Activated CD8-positive, alpha-beta memory T cell treated with anti-CD3 and anti-CD28 coated beads, Interleukin-2, amount 50 U/mL, for 4 hours (primary cell): Measurements from ENCODE around the gene OR5K2.

Experiments
- DNase-seq: peaks from one replicate; pipeline ENCODE4 v3.0.0-alpha.2; 2020

OR5K2 gene

DNA sequence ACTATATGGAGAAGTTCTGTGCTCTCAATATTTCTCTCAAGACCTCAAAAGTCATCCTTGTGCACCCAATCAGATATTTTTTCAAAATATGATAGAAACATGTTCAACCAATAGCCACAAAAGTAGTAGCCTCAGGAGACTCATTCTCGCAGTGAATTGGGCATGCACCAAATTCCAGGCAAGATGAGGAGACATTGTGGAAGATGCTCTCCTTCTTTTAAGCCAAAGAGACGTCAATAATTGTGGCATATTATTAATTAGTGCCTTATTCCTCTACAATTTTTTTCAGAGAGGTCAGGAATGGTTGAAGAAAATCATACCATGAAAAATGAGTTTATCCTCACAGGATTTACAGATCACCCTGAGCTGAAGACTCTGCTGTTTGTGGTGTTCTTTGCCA, at the start of gene OR5K2:
Gene OR5K2 (plus strand): TSS at position 301 of the 400 bp plus-strand sequence. CDS start 0 bp downstream, at position 301.
- no peak for DNase-seq

DNA sequence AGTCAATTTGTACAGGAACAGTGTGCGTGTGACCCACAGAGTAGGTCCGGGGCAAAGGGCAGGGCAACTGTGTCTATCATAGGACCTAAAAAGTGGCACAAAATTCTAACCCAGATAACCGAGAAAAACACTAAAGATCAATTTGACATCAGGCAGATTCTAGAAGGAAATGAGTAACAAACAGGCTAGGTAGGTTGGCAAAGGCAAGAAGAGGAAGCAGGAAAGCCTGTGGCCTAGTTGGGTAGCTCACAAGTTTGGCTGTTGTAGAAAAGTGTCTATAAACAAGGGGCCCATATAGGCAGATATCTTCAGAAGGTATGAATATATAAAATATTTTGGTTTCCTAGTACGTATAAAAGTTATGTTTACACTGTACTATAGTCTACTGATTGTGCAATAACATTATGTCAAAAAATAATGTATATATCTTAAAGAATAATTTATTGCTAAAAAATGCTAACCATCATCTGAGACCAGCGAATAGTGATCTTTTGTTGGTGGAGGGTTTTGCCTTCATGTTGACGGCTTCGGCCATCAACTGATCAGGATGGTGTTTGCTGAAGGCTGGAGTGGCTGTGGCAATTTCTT, 47.8 kb upstream of the OR5K2 start:
- DNase-seq = no peak

DNA sequence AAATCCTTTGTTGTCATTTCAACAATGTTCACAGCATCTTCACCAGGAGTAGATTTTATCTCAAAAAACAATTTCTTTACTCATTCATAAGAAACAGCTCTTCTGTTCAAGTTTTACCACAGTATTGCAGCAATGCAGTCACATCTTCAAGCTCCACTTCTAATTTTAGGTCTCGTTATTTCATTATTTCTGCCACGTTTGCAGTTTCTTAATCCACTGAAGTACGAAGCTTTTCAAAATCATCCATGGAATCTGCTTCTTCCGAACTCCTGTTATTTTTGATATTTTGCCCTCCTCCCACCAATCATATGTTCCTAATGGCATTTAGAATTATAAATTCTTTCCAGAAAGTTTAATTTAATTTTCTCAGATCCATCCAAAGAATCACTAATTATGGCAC, 47.1 kb upstream of the OR5K2 start:
- no peak for DNase-seq

DNA sequence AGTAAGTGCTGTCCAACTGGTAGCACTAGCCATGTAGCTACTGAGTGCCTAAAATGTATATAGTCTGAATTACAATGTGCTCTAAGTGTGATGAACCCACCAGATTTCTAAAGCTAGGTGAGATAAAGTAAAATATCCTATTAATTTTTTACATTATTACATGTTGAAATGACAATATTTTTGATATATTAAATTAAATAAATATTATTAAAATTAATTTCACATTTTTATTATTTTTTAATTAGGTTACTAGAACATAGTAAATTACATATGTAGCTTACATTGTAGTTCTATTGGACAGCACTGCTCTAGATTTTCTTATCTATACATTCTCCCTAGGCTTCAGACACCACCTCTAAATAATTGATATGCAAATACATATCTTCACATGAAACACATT, 43.7 kb upstream of the OR5K2 start:
- DNase-seq = no peak

DNA sequence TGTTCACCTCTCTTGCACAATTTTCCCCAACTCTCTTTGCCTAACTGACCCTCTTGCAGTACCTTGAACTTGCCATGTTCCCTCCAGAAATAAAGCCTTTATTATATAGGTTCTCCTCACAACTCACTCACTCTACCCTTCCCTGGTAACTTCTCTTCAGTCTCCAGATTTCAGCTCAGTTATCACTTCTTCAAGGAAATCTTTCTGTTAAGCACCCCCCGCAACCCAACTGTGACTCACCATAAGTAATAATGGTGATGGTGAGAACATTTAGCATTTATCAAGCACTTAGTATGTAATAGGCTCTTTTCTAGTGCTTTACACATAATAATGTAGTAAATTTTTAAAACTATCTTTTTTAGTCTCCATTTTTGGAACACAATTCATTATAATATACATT, 42.6 kb upstream of the OR5K2 start:
- DNase-seq = no peak

DNA sequence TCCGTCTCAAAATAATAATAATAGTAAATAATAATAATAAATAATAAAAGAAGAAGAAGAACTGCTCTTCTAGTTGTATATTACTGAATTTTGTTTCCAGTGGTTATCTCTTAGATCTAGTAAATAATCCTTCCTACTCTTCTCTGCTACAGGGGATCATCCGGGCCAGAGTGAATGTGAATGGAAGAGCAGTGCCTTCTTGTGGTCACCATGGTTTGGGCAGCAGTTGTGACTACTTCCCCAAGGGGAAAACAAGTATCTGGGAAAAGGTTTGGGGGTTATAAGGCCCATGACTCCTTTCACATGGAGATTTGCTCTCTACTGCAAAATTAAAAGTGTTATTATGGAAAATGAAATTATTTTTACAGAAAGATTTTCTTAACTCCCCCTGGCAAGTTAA, 39.9 kb upstream of the OR5K2 start:
- no peak for DNase-seq

DNA sequence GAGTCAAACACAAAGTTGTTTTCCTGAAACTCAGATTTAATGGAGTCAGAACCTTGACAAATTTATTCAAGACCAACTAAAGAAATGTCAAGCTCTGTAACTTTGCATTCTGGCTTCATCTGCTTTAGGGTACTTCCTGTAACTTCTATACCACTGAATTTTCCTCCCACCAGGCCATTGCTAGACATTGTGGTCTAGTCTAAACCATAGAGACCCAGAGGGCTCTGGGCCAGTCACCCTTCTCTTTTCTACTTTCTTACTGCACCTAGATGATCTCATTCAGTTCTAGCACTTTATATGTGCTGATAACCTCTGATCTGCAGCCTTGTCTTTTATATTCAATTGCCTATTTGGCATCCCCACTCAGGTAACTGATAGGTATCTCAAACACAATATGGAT, 37.3 kb upstream of the OR5K2 start:
- DNase-seq = no peak

DNA sequence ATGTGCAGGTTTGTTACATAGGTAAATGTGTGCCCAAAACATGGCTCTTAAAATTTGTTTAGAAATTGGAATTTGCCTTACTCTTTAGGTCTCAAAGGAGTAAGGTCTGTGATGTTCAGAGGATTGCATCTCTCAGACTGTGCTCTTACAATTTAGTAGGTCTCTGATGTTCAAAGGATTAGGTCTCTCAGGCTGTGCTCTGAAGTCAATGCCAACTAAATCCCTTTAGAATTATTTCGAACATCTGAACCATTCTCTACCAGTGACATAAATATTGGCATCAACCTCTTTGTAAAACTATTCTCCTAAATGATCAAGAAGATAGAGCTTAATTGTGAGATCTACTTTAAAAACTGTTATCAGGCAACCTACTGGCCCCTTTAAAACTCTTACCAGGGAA, 34.6 kb upstream of the OR5K2 start, which contains the start of gene OR5K1:
Gene OR5K1 (plus strand): TSS at position 301 of the 400 bp plus-strand sequence. CDS start 6,376 bp downstream, outside the sequence.
- no peak for DNase-seq

DNA sequence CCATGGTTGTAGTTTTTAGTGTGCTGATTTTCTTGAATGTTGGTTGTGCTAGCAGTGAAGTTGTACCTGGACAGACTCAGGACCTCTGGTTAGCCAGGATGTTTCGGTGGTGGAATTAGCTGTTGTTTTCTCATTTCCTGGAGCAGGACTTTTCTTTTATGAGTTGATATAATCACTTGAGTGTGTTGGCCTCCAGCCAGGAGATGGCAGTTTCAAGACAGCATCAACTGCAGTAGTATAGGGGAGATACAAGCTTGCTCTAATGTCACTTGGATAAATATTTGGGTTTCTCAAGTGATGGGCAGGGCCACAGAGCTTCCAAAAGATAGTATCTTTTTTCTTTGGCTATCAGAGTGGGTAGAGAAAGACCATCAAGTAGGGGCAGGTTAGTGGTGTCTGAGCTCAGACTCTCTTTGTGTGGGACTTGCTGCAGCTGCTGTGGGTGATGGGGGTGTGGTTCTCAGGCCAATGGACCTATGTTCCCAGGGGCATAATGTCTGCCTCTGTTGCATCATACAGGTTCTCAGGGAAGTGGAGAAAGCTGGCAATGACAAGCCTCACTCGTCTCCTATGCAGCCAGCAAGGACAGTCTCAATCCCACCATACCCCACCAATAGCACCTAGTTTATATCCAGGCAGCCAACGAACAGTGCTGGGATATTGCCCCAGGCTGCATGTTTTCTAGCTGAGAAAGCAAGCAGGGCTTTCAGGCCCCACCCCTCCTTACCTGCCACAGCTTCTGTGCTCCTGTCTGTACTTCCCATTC, 14.6 kb upstream of the OR5K2 start:
- DNase-seq = no peak

DNA sequence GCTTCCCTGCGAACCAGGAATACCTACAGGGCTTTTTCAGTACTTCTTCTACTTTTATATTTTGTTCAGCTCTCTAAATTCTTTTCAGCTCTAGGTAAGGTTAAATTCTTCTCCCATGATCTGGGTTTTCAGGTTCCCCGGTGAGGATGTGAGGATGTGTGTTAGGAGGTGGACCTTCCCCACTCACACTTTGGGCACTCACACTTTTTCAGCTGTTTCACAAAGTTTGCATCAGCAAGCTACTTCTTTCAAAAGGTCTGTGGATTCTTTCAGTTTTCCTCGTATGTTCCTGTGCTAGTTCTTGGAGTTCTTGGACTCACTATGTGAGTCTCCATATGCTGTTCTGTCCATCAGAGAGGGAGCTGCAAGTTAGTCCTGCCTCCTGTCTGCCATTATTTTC, 13.9 kb upstream of the OR5K2 start:
- no peak for DNase-seq

DNA sequence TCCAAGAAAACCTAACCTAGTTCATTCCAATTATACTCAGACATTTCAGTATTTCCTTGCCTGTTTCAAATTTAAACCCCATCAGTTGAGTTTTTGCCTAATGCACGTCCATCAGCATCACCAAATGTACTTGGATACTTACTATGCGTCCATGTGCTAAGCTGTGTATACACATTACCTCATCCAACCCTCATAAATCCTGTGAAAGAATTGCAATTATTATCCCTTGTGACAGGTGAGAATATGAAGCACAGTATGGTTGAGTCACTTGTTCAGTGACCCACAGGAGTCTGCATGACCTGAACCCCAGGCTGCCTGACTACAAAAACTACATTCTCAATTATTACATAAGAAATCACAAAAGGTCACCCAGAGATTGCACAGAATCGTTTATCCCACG, 2.5 kb downstream of the OR5K2 start:
- DNase-seq = no peak

DNA sequence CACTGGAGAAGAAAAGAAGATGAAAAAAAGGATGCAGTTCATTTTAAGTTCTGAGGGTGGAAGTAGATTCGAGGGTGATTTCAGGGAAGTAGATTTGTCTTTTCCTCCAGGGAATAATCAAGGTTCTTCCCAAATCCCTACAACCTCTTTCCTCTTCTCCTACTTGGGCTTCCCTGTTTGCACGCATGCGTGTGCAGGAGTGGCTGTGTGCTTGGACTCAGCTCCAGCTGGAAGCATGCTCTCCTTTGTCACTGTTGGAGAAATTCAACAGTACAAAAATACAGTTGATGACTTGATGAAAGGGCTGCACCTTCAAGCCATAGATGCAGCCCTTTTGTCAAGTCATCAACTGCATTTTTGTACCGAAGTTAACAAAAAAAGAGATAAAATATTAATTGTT, 3.8 kb downstream of the OR5K2 start:
- no peak for DNase-seq

DNA sequence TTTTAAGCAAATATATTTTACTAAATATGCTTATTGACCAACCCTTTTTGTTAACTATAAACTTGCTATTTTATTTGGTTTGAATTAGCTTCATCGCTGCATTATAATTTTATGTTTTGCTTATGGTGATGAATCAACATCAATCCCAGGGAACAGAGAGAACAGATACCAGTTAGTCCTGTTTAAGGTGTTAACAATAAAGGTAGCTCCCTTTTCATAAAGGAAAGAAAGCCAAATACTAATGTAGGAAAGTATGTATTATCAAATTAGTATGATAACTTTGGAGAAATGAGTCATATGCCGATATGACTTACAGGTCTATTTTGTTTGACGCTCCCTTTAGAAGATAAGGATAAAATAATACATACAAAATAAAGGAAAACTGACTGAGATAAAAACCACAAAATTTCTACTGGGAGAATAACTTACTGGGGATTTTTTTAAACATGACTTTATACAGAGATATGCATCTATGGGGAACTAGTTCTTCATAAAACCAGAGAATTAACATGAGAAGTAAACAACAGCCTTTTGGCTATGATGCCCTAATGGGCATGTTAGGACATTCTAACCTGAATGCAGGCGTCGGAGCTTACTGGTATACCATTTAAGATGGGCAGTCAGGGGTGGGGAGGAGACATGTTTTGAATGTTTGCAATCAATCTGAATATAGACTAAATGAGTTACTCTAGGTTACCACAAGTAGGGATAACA, 4.5 kb downstream of the OR5K2 start:
- DNase-seq = no peak

DNA sequence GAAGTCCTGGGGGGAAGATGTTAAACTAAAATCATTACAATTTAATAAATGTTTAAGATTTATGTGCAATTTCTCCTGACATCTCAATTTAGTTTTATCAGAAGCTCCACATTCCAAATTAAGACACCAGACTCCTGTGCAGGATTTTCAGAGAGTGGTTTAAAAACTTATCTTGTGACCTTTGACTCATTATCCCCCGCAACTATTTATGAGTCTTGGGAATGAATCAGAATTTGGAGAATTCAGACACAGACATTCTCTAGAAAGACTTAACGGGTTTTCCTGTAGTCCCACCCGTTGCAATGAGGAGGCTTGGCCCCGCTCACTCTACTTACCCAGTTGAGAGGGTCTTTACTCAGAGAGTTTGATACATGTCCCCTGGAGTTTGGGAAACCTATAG, 7.1 kb downstream of the OR5K2 start:
- DNase-seq = no peak

DNA sequence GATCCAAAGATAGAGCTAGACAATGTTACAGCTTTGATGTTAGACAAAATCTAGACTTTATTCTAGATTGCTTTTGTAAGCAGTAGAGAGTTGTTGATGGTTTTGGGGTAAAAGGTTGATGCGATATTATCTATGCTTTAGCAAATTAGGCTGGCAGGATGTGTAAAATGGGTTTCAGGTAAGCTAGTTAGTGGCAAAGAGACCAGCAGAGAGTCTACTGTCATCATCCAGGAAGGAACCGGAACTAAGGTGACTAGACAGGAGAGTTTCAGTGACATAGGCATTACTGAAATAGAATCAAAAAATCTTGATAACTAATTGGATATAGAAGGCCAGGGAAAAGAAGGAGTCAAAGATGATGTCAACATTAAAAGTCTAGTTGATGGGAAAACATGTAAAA, 11.1 kb downstream of the OR5K2 start:
- no peak for DNase-seq

DNA sequence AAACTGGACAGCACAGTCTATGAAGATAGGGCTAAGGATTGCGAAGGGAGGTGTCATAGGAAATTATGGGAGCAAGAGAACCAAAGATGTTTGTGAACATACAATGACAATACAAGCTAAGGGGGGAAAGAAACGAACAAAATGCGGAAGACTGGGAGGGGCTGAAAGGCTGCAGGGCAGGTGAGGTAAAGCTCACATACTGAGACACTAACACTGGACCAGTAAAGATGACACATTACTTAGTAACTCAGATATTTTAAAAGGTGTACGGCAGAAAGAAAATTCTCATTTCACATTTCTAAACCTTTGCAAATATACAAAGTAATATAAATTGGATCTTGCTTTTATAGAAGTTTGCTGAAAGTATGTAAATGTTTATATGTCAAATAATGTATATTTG, 15.1 kb downstream of the OR5K2 start:
- no peak for DNase-seq

DNA sequence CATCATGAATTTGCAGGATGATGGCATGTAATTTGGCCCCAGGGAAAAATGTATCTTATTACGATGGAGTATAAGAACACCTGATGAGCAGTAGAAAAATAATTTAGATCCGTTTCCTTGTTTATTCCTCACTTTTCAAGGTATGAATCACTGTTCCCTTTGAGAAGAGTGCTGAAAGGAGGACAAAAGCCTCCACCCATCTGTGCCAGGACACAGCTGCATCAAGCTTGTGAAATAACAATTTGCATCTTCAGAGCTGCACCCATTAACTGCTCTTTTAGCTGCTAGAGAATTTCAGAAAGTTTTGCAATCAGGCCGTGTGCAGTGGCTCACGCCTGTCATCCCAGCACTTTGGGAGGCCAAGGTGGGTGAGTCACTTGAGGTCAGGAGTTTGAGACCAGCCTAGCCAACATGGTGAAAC, 15.6 kb downstream of the OR5K2 start:
- DNase-seq = no peak

DNA sequence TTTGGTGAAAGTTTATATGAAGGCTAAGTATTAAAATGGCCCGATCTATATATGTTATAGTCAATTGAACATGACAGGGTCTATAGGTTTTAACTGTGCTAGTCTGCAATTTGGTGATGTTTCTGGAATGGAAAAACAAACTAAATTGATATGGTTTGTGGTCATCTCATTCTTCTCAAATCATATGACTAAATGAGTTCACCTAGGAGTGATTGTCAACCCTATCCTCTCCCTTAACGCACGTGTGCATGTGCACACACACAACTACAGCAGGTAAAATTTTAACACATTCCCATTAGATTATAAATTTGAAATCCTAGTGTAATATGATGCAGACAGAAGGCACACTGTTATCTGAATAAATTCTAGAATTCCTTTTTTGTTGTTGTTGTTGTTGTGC, 16.3 kb downstream of the OR5K2 start:
- DNase-seq = no peak

DNA sequence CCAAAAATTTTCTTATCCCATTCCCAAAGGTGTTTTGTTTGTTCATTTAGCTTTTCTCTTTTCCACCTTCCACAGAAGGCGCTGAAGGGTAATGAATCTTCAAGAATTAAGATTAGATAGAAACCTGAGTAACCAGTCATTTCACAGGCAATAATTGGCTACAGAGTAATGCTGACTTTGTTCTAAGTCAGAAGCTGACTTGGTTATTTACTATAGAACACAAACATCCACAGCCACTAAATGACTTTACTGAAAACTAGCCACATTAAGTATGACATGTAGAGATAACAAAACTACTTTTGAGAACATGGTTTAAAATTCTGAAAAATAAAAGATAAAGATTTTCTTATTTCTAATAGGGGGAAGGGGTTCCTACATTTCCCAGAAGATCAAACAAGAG, 17.5 kb downstream of the OR5K2 start:
- DNase-seq = no peak

DNA sequence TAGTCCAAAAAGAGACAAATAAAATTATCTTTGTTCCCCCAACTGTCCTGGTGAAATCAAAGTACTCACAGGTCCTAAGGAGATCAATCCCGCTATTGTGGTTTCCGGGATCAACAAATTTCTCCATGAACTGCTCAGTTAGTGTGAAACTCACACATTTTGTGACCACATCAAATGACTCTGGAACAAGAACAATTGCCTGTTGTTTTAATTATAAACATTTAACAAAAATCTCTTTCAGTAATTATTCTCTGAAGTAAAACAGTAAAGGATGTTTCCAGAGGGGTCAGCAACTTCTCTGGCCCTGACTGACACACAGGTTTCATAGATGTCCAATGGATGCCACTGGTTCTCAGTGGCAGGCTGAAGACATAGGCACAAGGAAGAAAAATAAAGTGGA, 21.3 kb downstream of the OR5K2 start:
- no peak for DNase-seq

DNA sequence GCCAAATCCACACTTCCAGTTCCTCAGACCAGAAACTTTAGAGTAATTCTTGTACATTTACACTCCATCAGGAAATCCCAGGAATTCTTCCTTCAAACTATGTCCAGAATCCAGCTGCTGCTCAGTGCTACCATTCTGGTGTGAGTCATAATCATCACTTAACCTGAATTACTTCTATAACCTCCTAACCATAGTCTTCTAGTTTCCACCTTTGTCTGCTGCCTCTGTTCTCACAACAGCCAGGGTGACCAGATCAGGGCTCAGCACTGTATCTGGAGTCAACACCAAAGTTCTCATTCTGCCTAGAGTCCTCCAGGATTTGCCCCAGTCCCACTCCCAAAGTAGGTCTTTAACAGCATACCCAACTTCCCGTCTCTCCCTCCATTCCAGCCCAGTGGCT, 21.9 kb downstream of the OR5K2 start:
- DNase-seq = no peak

DNA sequence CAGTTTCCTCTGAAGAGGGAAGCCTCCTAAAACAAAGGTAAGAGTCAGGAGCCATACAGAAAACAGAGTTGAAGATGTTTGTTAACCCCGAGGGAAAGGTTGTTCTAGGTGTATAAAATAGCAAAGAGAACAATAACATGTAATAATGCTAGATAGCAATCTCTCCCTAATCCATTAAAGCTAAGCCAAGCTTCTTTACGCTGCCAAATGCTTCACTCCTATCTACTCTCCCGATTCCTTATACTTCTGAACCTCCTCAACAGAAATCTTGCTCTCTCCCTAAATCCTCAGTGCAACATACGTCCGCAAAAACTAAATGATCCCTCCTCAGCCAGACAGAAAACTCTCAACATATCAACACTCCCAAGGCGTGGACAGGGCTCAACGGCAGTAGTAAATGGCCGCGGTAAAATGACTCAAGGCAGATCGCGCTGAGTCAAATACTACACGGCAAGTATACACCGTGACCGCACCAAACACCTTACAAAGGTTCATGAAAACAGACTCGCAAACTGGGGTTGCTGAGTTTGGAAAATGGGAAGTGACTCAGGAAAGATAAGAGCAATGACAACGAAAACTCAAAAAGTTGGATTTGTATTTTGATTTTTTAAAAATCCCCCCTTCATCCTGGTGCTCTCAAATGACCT, 24.5 kb downstream of the OR5K2 start:
- peak; percentile 52 for DNase-seq

DNA sequence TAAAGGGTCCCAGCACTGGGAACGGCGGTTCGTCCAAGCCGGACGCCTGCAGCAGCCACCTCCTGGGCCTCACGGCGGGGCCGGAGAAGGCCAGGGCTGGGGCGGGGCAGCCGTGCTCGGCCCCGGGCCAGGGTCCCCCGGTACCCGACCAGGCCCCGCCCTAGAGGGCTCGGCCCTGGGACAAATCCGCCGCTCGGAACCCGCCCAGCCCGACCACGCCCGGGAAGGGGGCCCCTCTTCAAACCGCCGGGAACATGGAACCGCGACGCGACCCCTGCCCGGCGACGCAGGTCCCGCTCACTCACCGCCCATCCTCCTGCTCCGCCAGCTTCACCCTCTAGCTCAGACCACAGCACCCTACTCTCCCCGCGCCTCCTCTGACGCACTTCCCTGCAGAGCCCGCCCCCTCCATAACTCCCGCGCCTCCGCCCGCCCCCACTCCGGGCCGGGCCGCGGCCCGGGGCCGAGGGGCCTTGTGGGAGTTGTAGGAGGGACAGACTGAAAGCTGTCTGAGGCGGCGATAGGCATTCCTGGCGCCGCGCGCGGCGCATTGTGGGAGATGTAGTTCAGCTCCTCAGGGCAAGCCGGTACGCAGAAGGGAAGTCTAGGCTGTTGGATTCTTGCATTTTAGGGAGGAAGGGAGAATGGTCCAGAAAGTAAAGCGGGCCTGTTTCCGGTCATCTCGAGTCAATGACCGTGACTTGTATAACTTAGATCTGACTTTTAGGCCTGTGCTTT, 25.2 kb downstream of the OR5K2 start, which contains the start of gene CLDND1:
Gene CLDND1 (minus strand): TSS at position 359 of the 738 bp plus-strand sequence. CDS start 1,478 bp downstream, outside the sequence.
- DNase-seq = peak; percentile 95
